HUES6 (cell line): ENCODE data around the gene SKAP1.

ENCODE experiments used
- H3K27ac ChIP-seq: 2 replicates; pipeline ENCODE4 v1.7.0; 2013; ENCODE audit warnings: low read depth, mild to moderate bottlenecking, low read length, inconsistent platforms
- H3K27me3 ChIP-seq: 2 replicates; pipeline ENCODE4 v1.6.1; 2013; ENCODE audit warnings: low read length; ENCODE audit not compliant: control insufficient read depth, insufficient read depth
- H3K36me3 ChIP-seq: 2 replicates; pipeline ENCODE4 v1.6.1; 2013; ENCODE audit warnings: low read length; ENCODE audit not compliant: control insufficient read depth, insufficient read depth
- H3K4me1 ChIP-seq: 2 replicates; pipeline ENCODE4 v1.6.1; 2013; ENCODE audit warnings: low read length; ENCODE audit not compliant: control insufficient read depth, insufficient read depth
- H3K4me3 ChIP-seq: 2 replicates; pipeline ENCODE4 v1.5.1; 2013; ENCODE audit warnings: low read depth, low read length
- H3K9ac ChIP-seq: one replicate; pipeline ENCODE4 v1.6.1; 2013; ENCODE audit warnings: mild to moderate bottlenecking, low read length
- H3K9me3 ChIP-seq: 2 replicates; pipeline ENCODE4 v1.6.1; 2013; ENCODE audit warnings: low read depth, low read length; ENCODE audit not compliant: control insufficient read depth, insufficient read depth

SKAP1 gene

GRCh38 chr17:48181653-48182052 is 248.4 kb downstream of the SKAP1 start:
- peaks cover 13% of the 10 kb centered on the region for H3K4me1 ChIP-seq
- H3K4me3 ChIP-seq, result no peak overlapping the region
- no peak overlapping the region for H3K27ac ChIP-seq
- H3K9ac ChIP-seq, result no peak overlapping the region
- H3K36me3 ChIP-seq, result no peaks in the 10 kb centered on the region
- H3K9me3 ChIP-seq, result no peaks in the 10 kb centered on the region
- H3K27me3 ChIP-seq, result no peaks in the 10 kb centered on the region

GRCh38 chr17:48180842-48181629 is 249.0 kb downstream of the SKAP1 start:
- no peak overlapping the region for H3K4me3 ChIP-seq
- H3K9me3 ChIP-seq, result no peaks in the 10 kb centered on the region
- H3K36me3 ChIP-seq, result no peaks in the 10 kb centered on the region
- H3K27ac ChIP-seq, result no peak overlapping the region
- H3K27me3 ChIP-seq, result no peaks in the 10 kb centered on the region
- H3K4me1 ChIP-seq, result peaks cover 13% of the 10 kb centered on the region
- no peak overlapping the region for H3K9ac ChIP-seq

- no peaks in the 10 kb centered on the region for H3K27me3 ChIP-seq
- no peak overlapping the region for H3K4me3 ChIP-seq
- H3K9ac ChIP-seq, result no peak overlapping the region
- peaks cover 7% of the 10 kb centered on the region for H3K4me1 ChIP-seq
- H3K9me3 ChIP-seq, result no peaks in the 10 kb centered on the region
- no peak overlapping the region for H3K27ac ChIP-seq
- H3K36me3 ChIP-seq, result no peaks in the 10 kb centered on the region
Observed at GRCh38 chr17:48179071-48179945, 250.7 kb downstream of the SKAP1 start.

- Histone ChIP-seq H3K9me3 (no peaks in the 10 kb centered on the region), H3K36me3 (no peaks in the 10 kb centered on the region), H3K4me3 (no peak overlapping the region), H3K27me3 (no peaks in the 10 kb centered on the region), H3K9ac (no peak overlapping the region), H3K4me1 (peaks cover 7% of the 10 kb centered on the region), H3K27ac (no peak overlapping the region)
Observed at GRCh38 chr17:48178317-48178716, 251.7 kb downstream of the SKAP1 start.

GRCh38 chr17:48177816-48178215 is 252.2 kb downstream of the SKAP1 start:
- H3K36me3 ChIP-seq, result no peaks in the 10 kb centered on the region
- H3K9ac ChIP-seq, result no peak overlapping the region
- H3K27me3 ChIP-seq, result no peaks in the 10 kb centered on the region
- no peak overlapping the region for H3K4me3 ChIP-seq
- H3K4me1 ChIP-seq, result peaks cover 7% of the 10 kb centered on the region
- H3K27ac ChIP-seq, result no peak overlapping the region
- no peaks in the 10 kb centered on the region for H3K9me3 ChIP-seq

- H3K27me3 ChIP-seq, result no peaks in the 10 kb centered on the region
- no peak overlapping the region for H3K27ac ChIP-seq
- no peaks in the 10 kb centered on the region for H3K9me3 ChIP-seq
- H3K4me3 ChIP-seq, result no peak overlapping the region
- H3K36me3 ChIP-seq, result no peaks in the 10 kb centered on the region
- H3K4me1 ChIP-seq, result peaks cover 7% of the 10 kb centered on the region
- no peak overlapping the region for H3K9ac ChIP-seq
Observed at GRCh38 chr17:48176471-48176855, 253.6 kb downstream of the SKAP1 start.

GRCh38 chr17:48175692-48176470 is 254.1 kb downstream of the SKAP1 start:
- H3K27ac ChIP-seq, result no peak overlapping the region
- peaks cover 7% of the 10 kb centered on the region for H3K4me1 ChIP-seq
- H3K27me3 ChIP-seq, result no peaks in the 10 kb centered on the region
- H3K36me3 ChIP-seq, result no peaks in the 10 kb centered on the region
- H3K9me3 ChIP-seq, result no peaks in the 10 kb centered on the region
- no peak overlapping the region for H3K4me3 ChIP-seq
- H3K9ac ChIP-seq, result no peak overlapping the region

GRCh38 chr17:48174833-48175523 is 255.0 kb downstream of the SKAP1 start:
- no peaks in the 10 kb centered on the region for H3K9me3 ChIP-seq
- peaks cover 7% of the 10 kb centered on the region for H3K4me1 ChIP-seq
- no peaks in the 10 kb centered on the region for H3K36me3 ChIP-seq
- no peak overlapping the region for H3K9ac ChIP-seq
- H3K4me3 ChIP-seq, result no peak overlapping the region
- no peak overlapping the region for H3K27ac ChIP-seq
- H3K27me3 ChIP-seq, result no peaks in the 10 kb centered on the region

- Histone ChIP-seq H3K27ac (no peak overlapping the region), H3K36me3 (no peaks in the 10 kb centered on the region), H3K4me3 (no peak overlapping the region), H3K27me3 (no peaks in the 10 kb centered on the region), H3K4me1 (0 out of 2 replicates have a peak, but pooled peaks cover 3% of the 10 kb centered on the region), H3K9me3 (no peaks in the 10 kb centered on the region), H3K9ac (no peak overlapping the region)
Observed at GRCh38 chr17:48173191-48173984, 256.6 kb downstream of the SKAP1 start.

GRCh38 chr17:48169926-48170325 is 260.1 kb downstream of the SKAP1 start:
- Histone ChIP-seq H3K27me3 (no peaks in the 10 kb centered on the region), H3K9ac (no peak overlapping the region), H3K4me3 (no peak overlapping the region), H3K27ac (no peak overlapping the region), H3K4me1 (peaks cover 11% of the 10 kb centered on the region; the same call in 1 of the 2 replicates), H3K9me3 (no peaks in the 10 kb centered on the region), H3K36me3 (no peaks in the 10 kb centered on the region)
